NCI-H1436 treated with DMSO at 0.1 percent for 48 hours (cell line): ENCODE measurements around the gene ANKRD2.
A peak's percentile ranks its signal among the peaks of the same experiment; 100 is the strongest.
"Not testable (repeated sequence)": the region's sequence is repeated elsewhere in the genome, so short reads cannot be mapped to it uniquely, and the experiment has no call there.

ENCODE experiments used
- DNase-seq: peaks from one replicate; lab custom pipeline; 2025; lab: John Stamatoyannopoulos, UW

The ANKRD2 gene

DNA sequence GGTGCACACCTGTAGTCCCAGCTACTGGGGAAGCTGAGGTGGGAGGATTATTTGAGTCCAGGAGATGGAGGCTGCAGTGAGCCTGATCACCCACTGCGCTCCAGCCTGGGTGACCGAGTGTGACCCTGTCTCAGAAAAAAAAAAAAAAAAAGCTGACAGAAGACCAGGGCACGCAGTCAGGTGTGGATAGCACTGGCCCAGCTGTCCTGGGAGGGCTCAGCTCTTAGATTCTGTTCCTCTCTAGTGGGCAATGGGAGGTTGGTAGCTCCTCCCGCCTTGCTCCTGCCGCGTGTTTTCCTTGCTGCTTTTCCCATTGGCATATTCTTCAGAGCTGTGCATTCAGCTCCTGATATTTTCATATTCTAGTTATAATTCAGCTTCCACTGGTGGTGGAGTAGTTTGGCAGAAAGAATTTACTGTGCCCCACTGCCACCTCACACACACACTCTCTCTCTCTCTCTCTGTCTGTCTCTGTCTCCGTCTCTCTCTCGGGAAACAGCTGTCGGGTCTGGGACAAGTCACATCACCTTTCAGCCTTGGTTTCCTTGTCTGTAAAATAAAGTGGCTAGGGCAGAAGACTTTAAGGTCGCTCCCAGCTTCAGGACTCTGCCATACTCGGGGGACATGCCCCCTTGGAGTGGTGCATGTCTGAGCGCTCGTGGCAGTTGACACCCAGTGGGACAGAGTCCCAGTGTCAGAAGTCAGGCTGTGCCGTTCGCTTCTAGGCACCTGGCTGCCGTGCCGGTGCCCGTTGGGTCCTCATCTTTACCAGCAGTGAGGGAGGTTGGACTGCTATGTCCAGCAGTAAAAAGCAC lies 25.9 kb upstream of the ANKRD2 start:
- no peak for DNase-seq

DNA sequence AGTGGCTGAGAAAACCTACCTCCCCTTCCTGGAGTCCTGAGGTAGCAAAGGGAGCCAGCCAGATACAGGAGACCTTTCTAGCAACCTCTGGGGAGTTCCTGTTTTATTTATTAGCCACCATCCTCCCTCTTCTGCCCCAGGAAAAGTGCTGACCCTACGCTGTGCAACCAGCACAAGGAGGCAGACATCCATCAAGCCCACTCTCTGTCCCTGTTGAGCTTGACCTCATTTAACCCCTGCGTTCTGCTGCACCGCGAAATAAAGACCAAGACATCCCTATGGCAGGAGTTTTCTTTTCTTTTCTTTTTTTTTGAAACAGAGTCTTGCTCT lies 25.3 kb upstream of the ANKRD2 start:
- DNase-seq = no peak

DNA sequence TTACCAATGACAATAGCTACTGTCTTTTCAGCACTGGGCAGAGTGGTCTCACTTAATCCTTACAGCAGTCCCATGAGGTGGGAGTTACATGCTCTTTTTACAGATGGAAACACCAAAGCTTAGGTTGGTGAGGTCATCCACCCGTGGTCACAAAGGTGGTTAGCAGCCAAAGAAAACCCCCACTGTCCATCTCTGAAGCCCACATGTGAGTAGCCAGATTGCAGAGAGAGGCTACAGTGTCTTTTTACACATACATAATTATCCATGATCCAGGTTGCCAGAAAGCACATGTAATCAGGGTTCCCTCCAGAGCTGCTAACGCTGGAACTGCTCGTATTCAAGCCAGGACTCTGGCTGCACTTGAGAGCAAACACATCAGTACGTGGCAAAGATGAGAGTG lies 24.6 kb upstream of the ANKRD2 start:
- DNase-seq = no peak

DNA sequence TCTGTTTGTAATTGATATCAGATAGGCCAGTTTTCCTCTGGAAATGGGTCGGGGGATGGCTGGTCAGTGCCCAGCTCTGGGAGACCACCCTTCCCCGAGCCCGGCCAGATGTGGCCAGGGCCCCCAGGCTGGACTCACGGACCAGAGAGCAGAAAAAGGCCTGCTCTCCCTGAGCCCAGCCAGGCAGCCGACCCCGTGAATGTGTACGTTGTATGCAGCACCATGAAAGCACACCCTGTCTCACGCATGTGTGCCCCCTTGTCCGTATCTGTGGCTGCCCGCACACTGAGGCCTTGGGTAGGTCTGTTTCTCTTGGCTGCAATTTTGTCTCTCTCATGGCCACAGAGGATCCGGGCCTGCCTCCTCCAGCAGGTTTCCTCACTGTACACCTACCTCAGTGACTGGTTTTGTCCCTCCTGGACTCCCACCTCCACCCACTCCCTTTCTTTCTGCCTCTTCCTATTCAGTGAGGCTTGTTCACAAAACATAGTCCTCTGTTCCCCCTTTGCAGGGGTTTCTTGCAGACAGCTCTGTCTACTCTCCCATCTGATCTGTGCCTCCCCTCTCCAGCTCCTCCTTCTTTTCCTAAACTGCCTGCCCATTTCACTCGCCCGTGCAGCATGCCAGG lies 23.6 kb upstream of the ANKRD2 start:
- no peak for DNase-seq

DNA sequence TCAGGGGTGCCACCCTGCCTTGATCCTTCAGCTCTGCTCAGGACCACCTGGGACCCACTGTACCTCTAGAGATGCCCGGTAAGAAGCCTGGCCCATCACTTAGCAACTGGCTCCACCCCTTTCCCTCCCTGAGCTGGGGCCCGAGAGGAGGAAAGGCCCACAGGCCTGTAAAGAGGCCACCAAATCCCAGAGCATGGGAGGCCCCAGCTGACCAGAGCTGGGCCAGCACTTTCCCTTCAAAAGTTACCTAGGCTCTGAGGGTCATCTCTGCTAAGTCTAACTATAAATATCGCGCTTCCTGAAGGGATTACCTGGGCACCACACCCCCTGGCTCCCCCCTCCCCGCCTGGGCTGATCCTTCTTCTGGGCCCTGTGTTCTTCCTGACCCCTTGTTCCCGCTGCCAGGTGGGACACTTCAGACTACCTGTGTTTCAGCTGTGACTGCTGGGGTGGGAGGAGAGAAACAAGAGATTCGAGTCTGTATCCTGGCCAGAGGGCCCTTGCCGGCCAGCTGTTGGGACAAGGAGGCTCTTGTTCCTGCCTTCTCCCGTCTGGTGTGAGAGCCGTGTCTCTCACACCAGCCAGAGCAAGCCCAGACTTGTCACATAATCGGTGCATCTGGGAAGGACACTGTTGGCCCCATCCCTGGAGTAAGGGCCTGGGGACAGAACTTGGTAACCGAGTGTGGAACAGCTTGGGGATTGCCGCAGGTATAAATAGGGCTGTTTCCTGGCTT lies 22.8 kb upstream of the ANKRD2 start:
- DNase-seq = no peak

DNA sequence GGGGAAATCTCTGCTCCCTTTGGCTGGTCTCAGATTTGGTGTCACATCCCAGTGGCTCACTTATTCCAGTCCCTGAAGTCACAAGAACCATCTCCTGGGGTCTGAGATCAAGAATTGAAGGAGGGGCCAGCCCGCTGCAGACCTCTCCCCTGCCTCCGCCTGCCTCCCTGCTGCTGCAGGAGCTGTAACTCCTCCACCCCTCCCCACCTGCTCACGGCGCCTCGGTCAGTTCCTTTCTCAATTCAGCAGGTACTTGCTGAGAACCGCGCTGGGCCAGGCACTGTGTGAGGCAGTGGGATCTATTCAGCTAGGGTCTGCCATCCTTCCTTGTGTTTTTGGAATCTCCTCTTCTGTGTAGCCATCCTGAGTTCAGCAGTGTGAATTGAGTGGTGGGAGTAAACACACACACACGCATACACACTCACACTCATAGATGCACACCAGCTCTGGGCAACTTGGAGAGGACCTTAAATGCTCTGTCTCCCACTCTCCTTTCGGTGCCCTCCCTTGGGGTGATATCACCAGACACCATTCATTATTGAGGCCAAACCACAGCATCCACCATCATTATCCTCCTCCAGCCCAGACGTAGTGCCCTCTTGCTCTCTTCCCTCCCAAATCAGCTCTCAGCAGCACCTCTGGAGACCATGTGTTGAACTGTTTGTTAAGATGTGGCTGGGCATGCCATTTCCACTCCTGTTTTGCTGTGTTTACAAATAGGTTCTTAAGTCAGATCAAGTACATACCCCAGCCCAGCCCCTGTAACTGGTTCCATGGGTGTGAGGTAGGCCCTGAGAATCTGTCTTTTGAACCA lies 22.0 kb upstream of the ANKRD2 start:
- no peak for DNase-seq

DNA sequence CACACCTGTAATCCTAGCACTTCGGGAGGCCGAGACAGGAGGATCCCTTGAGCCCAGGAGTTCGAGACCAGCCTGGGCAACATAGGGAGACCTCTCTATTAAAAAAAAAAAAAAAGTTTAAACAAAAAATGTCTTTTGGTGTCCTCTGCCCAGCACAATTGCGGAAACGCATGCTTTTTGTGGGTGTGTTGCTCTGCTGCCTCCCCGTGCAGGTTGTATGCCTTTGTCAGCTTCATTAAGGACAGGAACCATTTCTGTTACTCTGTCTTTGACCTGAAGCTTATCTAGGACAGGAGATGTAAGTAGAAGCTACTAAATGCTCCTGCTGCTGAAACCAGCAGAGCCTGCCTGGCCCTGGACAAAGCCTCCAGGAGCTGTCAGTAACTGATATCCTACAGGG lies 21.3 kb upstream of the ANKRD2 start:
- DNase-seq = no peak

DNA sequence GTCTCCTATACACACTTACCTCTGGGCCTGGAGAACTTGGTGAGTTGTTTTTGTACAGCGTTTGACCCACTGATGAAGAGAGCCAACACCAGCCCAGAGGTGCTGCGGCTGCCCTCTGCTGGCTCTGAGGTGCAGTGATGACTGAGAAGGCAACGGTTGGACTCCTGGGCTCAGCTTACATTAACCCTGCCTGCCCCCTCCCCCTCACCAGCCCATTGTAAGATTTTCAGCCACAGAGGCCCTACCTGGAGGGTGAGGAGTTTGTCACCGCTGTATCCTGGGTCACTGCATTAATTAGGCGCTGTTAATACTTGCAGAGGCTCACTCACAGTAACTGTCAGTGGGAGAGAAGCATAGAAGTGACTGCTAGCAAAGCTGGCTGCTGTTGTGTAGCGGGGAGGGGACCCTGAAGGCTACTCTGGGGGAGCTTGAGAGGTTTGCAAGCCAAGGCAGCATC lies 19.0 kb upstream of the ANKRD2 start:
- DNase-seq = peak; percentile 9

DNA sequence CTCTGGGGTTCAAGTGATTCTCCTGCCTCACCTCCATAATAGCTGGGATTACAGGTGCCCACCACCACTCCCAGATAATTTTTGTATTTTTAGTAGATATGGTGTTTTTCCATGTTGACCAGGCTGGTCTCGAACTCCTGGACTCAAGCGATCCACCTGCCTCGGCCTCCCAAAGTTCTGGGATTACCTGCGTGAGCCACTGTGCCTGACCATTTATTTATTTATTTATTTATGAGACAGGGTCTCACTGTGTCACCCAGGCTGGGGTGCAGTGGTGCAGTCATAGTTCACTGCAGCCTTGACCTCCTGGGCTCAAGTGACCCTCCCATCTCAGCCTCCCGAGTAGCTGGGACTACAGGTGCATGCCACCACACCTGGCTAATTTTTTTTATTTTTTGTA lies 18.2 kb upstream of the ANKRD2 start:
- DNase-seq = not testable (repeated sequence)

DNA sequence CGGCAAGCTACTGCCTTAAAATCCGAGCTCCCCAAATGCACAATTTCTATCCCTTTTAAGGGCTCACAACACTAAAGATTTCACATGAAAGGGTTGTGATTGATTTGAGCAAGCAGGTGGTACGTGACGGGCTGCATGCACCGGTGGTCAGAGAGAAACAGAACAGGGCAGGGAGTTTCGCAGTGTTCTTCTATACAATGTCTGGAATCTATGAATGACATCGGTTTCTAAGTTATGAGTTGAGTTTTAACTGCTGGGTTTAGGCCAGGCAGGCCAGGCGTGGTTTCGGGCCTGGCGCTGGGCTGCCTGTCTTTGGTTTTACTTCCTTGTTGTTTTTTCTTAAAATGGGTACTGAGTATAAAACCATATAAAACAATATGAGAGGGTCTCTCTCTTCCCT lies 17.0 kb upstream of the ANKRD2 start:
- DNase-seq = not testable (repeated sequence)

DNA sequence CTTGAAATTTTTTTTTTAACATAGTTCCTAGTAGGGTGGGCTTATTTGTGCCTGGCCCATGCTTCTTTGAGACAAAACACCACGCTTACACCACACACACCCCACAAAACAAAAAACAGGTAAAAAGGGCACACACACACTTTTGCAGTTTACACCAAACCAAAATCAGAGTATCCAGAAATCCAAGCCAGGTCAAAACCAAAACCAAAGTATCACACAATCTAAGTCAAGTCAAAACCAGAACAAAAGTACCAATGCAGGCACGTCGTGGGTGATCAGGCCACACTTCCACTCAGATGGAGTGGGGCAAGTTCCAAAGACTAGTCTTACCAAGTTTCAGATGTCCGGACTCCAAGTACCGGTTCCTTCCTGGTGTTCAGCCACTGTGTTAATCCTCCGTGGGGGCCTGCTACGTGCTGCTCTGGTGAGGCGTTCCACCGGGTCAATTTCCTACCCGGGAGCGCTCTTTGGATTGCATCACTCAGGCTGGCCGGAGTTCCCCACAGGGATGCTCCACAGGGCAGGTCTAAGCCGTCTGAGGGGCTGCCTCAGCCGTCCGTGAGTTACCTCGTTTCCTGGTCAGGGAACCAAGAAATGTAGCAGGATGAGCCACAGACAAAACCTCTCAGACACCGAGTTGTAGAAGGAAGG lies 11.7 kb upstream of the ANKRD2 start:
- not testable (repeated sequence) for DNase-seq

DNA sequence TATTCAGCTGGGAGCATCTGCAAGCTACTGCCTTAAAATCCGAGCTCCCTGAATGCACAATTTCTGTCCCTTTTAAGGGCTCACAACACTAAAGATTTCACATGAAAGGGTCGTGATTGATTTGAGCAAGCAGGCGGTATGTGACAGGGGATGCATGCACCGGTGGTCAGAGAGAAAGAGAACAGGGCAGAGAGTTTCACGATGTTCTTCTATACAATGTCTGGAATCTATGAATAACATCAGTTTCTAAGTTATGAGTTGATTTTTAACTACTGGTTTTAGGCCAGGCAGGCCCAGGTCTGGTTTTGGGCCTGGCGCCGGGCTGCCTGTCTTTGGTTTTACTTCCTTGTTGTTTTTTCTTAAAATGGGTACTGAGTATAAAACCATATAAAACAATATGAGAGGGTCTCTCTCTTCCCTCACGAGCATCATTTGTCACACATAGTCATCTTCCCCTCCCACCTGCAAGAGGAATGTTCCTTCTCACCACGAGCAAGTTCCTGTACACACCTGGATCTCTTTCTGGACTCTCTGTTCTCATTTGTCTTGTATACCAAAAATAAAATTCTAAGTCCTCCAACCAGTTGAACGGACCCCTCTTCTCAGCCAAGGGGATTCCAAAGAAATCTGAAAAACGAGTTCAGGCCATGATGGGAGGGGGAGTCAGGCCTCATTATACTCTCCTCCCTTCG lies 11.0 kb upstream of the ANKRD2 start:
- not testable (repeated sequence) for DNase-seq

DNA sequence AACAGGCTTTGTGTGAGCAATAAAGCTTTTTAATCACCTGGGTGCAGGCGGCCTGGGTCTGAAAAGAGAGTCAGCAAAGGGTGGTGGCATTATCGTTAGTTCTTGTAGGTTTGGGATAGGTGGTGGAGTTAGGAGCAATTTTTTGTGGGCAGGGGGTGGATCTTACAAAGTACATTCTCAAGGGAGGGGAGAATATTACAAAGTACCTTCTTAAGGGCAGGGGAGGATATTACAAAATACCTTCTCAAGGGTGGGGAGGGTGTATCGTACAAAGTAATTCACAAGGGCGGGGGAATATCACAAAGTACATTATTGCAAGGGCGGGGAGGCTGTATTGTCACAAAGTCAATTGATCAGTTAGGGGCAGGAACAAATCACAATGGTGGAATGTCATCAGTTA lies 10.2 kb upstream of the ANKRD2 start:
- not testable (repeated sequence) for DNase-seq

DNA sequence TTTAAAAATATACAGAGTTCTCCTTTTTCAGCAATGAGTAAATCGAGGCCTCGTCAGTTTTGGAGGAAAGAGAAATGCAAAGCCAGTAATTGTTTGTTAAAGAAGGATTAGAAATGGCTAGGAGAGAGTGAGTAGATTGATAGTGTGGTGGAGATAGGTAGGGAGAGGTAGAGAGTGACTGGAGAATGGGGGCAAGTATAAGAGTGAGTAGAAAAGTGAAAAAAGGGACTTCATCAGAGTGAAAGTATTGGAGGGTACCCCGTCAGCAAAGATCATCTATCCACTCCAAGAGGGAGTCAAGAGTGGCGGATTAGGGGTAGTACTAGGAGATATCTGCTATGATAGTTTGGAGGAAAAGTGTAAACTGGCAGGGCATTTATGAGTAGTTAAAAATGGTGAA lies 9.2 kb upstream of the ANKRD2 start:
- DNase-seq = no peak

DNA sequence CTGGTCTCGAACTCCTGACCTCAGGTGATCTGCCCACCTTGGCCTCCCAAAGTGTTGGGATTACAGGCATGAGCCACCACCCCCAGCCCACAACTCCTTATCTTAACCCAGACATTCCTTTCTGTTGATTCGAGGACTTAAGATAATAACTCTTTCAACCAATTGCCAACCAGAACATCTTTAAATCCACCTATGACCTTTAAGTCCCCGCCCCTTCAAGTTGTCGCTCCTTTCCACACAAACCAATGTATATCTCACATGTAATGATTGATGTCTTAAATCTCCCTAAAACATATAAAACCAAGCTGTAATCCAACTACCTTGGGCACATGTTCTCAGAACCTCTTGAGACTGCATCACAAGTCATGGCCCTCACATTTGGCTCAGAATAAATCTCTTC lies 7.8 kb upstream of the ANKRD2 start:
- DNase-seq = no peak

DNA sequence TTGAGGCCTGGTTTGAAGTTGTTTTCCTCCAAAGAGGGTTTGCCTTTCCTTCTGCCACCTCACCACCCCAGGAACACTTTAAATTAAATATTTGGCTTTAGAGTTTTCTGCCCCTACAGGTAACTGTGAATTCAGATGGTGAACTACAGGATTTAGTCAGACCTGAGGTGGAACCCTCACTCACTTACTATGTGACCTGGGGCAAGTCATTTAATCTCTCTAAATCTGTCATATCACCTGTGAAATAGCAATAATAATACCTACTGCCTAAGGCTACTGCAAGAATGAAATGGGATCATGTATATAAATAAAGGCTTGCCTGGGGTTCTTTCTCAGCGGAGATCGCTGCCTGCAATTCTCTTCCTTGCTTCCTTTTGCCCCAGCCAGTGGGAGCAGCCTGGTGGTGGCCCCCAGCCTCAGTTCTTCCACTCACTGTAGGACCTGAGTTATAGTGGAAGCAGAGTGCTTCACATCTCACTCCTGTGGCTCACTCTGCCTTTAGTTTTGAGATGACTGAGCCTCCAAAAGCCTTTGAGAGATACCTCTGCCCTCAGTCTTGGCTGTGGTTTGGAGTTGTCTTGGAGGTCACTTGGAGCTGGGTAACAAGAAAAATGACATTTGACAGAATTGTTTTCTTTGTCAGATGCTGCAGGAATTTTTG lies 6.1 kb upstream of the ANKRD2 start:
- no peak for DNase-seq

DNA sequence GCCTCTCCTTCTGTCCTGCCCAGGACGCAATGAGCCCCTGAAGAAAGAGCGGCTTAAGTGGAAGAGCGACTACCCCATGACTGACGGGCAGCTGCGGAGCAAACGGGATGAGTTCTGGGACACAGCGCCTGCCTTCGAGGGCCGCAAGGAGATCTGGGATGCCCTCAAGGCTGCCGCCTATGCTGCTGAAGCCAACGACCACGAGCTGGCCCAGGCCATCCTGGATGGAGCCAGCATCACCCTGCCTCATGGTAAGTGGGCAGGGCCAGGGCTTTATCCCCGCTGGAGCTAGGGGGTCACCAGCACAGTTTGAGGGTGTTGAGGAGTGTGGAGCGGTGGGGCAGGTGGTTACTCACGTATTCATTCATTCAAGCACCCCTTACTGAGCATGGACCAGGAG lies 4.7 kb upstream of the ANKRD2 start:
- DNase-seq = no peak

DNA sequence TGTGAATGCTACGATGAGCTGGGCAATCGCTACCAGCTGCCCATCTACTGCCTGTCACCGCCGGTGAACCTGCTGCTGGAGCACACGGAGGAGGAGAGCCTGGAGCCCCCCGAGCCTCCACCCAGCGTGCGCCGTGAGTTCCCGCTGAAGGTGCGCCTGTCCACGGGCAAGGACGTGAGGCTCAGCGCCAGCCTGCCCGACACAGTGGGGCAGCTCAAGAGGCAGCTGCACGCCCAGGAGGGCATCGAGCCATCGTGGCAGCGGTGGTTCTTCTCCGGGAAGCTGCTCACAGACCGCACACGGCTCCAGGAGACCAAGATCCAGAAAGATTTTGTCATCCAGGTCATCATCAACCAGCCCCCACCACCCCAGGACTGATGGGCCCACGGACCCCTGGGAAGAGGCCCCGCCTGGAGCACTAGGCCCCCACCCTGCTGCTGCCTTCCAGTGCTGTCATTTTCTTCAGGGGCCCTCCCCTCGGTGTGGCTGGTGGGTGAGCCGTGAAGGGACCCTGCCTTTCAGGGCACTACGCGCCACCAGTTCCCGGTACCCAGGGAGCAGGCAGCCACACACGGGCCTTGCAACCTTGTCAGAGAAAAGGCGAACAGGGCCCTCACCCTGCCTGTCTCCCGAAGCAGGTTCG lies 2.3 kb upstream of the ANKRD2 start:
- DNase-seq = no peak

DNA sequence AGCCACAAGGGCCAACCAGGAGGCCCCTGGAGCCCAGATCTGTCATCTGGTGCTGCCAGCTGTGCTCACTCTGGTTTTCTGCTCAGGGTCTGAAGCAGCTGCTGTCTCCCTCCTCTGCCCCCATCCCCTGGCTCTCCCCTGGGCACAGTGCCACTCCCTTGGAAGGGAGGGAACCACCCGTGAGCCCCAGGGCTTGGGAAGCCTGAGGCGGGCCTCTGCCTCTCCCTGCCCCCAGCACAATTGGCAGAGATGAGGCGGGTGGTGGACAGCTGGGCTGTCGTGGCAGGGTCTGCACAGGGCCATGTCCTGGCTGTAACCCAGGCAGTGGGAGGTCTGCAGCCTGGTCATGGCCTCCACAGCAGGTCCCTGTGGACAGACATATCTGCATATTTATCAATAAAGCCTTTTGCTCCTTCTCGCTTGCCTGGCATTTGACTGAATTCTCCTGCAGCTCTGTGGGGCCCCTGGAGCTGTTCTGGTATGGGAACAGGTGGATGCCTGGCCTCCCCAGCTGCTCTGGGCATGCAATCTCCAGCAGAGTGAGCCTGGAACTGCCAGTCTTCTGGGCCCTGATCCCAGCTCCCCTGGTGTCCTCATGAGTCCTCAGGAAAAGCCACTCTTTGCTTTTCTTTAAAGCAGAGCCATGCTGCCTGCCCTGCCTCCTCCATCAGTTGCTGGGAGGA lies 1.6 kb upstream of the ANKRD2 start:
- DNase-seq = no peak

DNA sequence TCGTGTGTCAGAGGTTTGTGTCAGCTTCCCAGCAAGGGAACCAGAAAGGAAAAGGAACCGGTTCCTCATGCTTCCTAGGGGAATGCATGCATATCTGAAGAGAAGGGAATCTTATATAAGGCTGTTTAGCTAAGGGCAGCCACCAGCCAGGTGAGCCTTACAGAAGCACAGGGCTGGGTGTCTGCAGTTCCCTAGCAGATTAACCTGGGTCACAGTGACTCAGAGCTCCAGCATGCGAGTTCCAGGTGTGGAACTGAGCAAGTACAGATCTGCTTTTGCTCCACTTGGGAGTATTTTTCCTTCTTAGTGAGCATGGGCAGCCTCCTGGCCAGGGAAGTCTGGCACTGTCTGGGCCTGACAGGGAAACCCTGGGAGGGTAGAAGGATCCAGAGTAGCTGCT lies 957 bp upstream of the ANKRD2 start:
- no peak for DNase-seq
